T follicular helper cell (primary cell): ENCODE measurements around the gene SPRY1.

ENCODE experiments used
- DNase-seq: peaks from one replicate; pipeline ENCODE4 v3.0.0-alpha.2; 2020; ENCODE audit warnings: low read depth
- total RNA-seq, 2 experiments: gene quantifications; one replicate each; lab custom pipeline; 2026; lab: John Stamatoyannopoulos, UW

Gene SPRY1
- 4.0 to 47.6 reads per million in 2 experiments for total RNA-seq

GRCh38 chr4:123396307-123397143 lies at the start of gene SPRY1:
Gene SPRY1 (plus strand): TSS chr4:123396795. CDS start chr4:123401592, 4,797 bp downstream.
- DNase-seq, result peak; percentile 67

- DNase-seq, result no peak
These were observed 49.6 kb upstream of the SPRY1 start for GRCh38 chr4:123346951-123347350.

DNA sequence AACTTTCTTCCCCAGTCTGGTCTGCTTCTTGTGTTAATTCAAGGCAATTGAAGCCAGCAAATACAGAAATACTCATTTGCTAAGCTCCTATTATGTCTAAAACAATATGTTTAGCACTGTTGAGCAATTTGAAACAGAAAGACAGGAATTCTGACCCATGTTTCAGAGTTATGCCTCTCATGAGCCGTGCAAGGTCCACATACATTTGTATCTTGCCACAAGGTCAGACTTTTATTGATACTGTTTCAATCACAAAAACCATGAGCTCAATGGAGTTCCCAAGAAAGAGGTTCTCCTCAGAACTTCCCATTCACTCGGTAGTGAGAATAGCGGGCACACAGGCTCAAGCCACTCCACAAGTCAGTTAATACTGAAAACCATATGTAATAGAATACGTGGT lies 47.6 kb upstream of the SPRY1 start:
- no peak for DNase-seq

DNA sequence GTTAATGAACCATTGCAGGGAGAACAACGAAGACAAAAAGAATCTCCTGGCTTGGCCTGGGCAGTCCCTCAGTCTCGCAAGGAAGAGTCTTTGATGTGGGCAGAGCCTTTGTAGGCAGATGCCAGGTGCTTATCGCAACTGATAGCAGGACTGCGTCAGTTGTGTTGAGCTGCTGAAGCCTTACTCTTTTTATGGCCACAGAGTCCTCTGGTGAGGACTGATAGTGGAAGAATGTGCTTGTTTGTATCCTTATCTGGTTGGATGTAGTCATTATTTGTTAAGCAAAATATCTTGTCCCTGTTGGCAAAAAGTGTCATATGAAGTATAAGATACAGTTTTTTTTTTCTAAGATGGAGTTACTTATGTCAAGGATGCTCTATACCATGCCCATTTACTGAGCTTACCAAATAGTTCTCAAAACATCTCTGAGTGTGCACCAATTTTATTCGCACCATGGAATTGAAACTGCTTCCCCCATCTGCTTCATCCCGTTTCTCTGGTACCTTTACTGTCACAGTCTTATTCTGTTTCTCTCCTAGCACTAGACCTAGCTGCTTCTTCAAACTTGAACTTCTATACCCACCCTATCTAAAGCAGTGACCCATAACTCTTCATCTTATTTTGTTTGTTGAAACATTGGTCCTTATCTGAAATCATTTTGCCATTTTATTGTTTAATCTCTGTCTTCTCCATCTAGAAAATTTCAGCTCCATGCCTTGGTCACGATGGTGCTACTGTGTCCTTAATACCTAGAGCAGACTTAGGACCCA lies 47.0 kb upstream of the SPRY1 start:
- no peak for DNase-seq

GRCh38 chr4:123350191-123350544 lies 46.4 kb upstream of the SPRY1 start:
- no peak for DNase-seq

DNA sequence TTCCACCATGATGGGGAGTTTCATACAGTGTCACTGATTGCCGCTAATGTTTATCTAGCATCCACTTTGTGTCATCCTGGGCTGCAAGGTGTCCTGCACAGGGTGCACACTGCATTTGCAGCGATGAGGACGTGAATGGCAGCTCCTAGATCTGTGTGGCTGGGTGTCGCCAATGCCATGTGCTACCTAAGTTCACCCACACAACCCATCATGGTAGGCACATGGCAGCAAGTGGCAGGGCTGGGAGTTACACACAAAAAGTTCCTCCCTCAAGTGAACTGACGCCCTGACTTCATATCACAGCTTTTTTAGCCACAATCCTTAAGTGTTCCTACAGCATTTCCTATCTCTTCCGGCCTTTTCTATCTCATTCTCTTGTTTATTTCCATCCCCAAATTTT lies 45.9 kb upstream of the SPRY1 start:
- no peak for DNase-seq

- DNase-seq, result no peak
These were observed 44.9 kb upstream of the SPRY1 start for GRCh38 chr4:123351713-123352112.

- no peak for DNase-seq
These were observed 44.2 kb upstream of the SPRY1 start for GRCh38 chr4:123352240-123352945.

GRCh38 chr4:123352966-123353365 lies 43.6 kb upstream of the SPRY1 start:
- DNase-seq, result no peak

DNA sequence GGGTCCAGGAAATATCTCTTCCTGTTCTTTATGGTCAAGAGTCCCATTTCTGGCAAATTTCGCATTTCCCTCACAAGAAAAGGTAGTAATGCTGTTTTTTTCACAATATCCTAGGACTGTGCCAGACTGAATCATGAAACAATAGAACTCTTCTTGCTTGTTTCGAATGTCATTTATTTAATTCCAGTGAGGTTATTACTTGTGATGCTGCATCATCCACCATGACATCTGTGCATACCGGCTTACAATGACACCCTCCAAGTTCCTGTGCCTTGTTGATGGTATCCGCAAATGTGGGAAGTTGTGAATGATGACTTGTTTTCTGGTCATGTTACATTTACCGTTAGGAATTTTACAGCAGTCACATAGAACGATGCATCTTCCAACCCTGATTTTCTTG lies 42.9 kb upstream of the SPRY1 start:
- DNase-seq, result no peak

DNA sequence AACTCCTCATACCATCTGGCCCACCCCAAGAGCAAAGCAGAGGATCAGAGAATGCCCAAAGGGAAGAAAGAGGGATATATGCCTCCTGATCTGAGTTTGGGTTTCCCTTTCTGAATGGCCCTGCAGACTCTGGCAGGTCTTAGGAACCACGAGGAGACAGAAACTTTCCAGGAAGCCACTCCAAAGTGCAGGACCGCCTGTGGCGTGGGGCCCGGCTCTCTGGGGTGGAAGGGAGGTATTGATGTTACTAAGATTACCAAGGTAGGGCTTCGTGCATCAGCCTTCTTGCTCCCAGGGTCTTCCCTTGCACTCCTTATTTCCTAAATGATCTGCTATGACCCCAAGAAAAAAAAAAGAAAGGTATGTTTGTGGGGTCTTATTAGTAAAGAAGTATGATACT lies 41.9 kb upstream of the SPRY1 start:
- no peak for DNase-seq

DNA sequence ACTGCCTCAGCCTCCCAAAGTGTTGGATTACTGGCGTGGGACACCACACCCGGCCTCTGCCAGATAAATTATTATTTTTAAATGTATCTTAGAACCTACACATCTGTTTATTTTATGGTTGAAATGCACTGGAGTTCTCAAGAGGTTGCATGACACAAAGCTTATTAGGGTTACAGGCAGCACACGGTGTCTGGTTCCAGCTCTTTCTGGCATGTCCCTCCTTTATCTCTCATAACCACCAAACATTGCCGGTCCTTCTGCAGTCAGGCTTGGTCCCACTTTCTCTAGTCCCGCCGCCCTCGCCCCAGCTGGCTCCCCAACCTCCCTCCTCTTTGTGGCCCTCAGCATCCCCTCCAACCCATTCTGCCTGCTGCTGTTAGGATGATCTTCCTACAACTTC lies 39.7 kb upstream of the SPRY1 start:
- no peak for DNase-seq

DNA sequence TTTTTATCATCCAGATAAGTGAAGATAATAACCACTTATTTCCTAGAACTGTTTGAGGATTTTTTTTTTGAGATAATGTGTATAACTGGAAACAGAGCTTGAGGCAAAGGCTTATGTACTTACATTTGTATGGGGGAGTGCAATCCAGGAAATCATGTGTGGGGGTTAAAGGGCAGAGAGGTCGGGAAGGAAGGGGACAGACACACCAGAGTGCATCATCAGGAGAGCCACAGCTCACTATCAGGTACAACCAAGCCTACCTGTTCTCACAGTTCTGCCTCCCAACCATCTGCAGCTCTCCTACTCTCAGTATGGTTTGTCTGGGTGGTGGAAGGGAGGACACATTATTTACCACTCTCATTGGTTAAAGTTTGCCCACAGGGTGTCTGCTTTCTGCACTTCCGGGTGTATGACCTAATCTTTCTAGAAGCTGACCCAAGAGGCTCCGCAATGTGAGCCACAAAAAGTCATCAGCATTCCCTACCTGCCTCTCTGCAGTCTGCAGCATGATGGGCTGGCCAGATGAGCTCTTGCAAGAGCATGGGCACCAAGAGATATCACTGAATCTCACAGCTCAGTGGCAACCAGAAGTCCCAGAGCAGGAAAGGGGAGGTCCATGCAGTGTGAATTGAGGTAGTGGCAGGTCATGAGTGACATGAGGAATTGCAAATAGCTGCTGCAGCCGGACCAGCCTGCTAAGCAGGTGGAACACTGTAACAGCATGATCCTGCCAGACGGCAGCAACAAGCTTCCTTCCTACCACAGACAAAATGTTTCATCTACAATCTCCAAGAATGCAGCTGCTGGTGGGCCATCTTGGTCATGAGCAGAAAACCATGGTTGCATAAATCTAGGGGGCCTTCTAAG lies 36.9 kb upstream of the SPRY1 start:
- no peak for DNase-seq

GRCh38 chr4:123361195-123361861 lies 35.3 kb upstream of the SPRY1 start:
- DNase-seq, result no peak

DNA sequence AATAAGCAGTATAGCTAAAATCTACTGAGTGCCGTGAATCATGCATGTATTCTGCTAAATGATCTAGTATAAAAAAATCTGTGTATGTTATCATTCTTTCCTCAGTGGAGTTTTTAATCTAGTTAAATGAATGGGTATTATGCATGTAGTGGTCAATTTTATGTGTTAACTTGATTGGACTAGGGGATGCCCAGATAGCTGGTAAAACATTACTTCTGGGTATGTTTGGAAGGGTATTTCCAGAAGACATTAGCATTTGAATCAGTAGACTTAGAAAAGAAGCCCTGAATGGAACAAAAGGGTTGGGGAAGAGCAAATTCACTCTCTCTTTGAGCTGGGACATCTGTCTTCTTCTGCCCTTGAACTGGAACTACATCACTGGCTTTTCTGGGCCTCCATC lies 34.5 kb upstream of the SPRY1 start:
- DNase-seq, result no peak

GRCh38 chr4:123363729-123364128 lies 32.9 kb upstream of the SPRY1 start:
- no peak for DNase-seq

- DNase-seq, result no peak
These were observed 31.7 kb upstream of the SPRY1 start for GRCh38 chr4:123364906-123365305.

DNA sequence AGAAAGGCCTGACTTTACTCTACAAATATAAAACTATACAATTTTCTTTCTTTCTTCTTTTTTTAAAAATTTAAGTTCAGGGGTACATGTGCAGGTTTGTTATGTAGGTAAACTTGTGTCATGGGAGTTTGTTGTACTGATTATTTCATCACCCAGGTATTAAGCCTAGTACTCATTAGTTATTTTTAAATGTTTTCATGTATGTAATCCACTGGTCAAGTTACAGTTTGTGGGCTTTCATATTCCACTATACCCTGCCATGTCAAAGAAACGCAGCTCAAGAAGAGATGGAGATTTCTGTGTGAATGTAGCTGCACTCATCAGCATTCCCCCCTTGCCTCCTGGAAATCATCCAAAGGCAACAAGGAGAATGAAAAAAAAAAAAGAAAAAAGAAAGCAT lies 31.2 kb upstream of the SPRY1 start:
- DNase-seq, result no peak

GRCh38 chr4:123366144-123366748 lies 30.3 kb upstream of the SPRY1 start:
- no peak for DNase-seq

- no peak for DNase-seq
These were observed 17.8 kb upstream of the SPRY1 start for GRCh38 chr4:123378794-123379193.

GRCh38 chr4:123379392-123379791 lies 17.2 kb upstream of the SPRY1 start:
- DNase-seq, result no peak
